Measurements from ENCODE around the gene ZACN.
A peak's percentile ranks its signal among the peaks of the same experiment; 100 is the strongest.
"Not testable (repeated sequence)": the region's sequence is repeated elsewhere in the genome, so short reads cannot be mapped to it uniquely, and the experiment has no call there.

Gene ZACN

DNA sequence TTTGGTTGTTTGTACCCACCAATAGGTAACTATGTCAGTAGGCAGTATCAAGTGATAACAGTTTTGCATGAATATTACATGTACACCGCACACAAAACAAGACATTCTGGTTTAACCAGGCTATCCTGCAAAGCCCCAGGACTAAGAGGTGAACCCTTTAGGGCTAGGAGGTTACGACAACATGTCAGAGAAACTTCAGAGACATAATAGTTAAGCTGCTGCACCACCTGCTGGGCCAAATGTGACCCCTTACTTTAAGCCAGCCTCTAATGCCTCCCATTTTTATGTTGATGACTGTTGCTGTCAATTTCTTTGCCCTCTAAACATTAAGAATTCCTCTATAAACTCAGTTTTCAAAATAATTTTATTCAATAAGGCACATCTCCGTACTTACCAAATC, 22.1 kb upstream of the ZACN start:
- Histone ChIP-seq H4K20me1 (ENCODE audit: low read depth, low read length) (no peaks in the 10 kb centered on the region), H3K27me3 (ENCODE audit: low read length) (no peaks in the 10 kb centered on the region), H3K4me3 (ENCODE audit: insufficient read depth, low read length, poor library complexity, severe bottlenecking) (no peak overlapping the region), H3K9me2 (replicated peaks; ENCODE audit: insufficient read depth, low read length) (no peaks in the 10 kb centered on the region), H3K9ac (ENCODE audit: low read length) (no peak overlapping the region), H3K9me3 (ENCODE audit: insufficient read depth, low read length) (no peaks in the 10 kb centered on the region), H3K36me3 (ENCODE audit: low read length) (peaks cover 14% of the 10 kb centered on the region), H3K4me2 (ENCODE audit: low read depth, low read length, poor library complexity, severe bottlenecking) (no peak overlapping the region), H3K79me2 (ENCODE audit: insufficient read depth, low read length) (no peaks in the 10 kb centered on the region), H3K27ac (ENCODE audit: low read depth, low read length) (no peak overlapping the region), H3F3A (ENCODE audit: insufficient read depth) (no peaks in the 10 kb centered on the region; the same call in 1 of the 2 replicates), H2AFZ (ENCODE audit: low read depth, low read length, severe bottlenecking) (no peak overlapping the region)
- TF ChIP-seq EZH2phosphoT487 (conservative IDR thresholded peaks at IDR 0.05; ENCODE audit: low read length): no peak
- TF ChIP-seq, protein P1, sequence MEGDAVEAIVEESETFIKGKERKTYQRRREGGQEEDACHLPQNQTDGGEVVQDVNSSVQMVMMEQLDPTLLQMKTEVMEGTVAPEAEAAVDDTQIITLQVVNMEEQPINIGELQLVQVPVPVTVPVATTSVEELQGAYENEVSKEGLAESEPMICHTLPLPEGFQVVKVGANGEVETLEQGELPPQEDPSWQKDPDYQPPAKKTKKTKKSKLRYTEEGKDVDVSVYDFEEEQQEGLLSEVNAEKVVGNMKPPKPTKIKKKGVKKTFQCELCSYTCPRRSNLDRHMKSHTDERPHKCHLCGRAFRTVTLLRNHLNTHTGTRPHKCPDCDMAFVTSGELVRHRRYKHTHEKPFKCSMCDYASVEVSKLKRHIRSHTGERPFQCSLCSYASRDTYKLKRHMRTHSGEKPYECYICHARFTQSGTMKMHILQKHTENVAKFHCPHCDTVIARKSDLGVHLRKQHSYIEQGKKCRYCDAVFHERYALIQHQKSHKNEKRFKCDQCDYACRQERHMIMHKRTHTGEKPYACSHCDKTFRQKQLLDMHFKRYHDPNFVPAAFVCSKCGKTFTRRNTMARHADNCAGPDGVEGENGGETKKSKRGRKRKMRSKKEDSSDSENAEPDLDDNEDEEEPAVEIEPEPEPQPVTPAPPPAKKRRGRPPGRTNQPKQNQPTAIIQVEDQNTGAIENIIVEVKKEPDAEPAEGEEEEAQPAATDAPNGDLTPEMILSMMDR (IDR thresholded peaks at IDR 0.05; ENCODE audit: insufficient read depth, low read length, poor library complexity, severe bottlenecking): no peak

DNA sequence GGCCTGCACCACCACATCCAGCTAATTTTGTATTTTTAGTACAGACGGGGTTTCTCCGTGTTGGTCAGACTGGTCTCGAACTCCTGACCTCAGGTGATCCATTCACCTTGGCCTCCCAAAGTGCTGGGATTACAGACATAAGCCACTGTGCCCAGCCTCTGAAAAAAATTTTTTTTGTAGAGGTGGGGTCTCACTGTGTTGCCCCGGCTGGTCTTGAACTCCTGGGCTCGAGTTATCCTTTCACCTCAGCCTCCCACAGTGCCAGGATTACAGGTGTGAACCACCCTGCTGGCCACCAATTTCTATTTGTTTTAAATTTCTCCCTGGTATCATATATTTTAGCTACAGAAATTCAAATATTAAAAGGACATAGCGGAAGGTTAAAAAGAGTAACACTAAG, 20.7 kb upstream of the ZACN start:
- H3F3A ChIP-seq (ENCODE audit: insufficient read depth); H3K27me3 ChIP-seq (ENCODE audit: low read length); H3K4me3 ChIP-seq (ENCODE audit: insufficient read depth, low read length, poor library complexity, severe bottlenecking); H4K20me1 ChIP-seq (ENCODE audit: low read depth, low read length); H3K9me2 ChIP-seq (replicated peaks; ENCODE audit: insufficient read depth, low read length); H3K79me2 ChIP-seq (ENCODE audit: insufficient read depth, low read length); H3K27ac ChIP-seq (ENCODE audit: low read depth, low read length); H3K9me3 ChIP-seq (ENCODE audit: insufficient read depth, low read length); H3K4me2 ChIP-seq (ENCODE audit: low read depth, low read length, poor library complexity, severe bottlenecking); H2AFZ ChIP-seq (ENCODE audit: low read depth, low read length, severe bottlenecking); H3K9ac ChIP-seq (ENCODE audit: low read length): not testable (repeated sequence)
- H3K36me3 ChIP-seq (ENCODE audit: low read length): peaks cover 14% of the 10 kb centered on the region

DNA sequence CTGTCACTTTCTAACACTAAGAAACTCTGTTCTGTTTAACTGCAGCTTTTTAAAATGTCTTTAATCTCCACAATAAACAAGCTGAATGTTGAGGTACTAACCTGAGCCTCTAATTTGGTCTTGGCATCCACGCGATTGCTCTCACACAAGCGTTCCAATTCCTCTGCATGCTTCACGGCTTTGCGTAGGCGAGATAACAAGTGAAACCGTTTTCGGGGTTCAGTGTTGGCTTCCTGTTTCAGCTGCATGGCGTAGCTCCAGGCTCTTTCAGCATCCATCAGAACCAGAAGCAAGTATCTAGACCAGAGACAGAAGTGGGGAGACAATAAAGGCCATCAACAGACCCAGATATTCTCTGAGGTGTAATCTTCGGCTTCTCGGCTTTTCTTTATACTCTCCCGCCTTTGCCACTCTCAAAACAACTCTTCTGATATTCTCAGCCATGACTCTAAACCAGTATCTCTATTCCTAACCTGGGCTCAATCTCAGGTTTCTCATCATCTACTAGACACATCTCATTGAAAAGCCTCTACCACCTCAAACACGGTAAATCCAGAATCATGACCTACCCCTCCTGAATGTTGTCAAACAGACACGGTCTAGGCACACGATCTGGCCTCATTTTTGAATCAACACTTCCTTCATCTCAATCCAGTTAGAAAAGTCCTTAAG, 15.0 kb upstream of the ZACN start:
- Histone ChIP-seq H2AFZ (ENCODE audit: low read depth, low read length, severe bottlenecking) (no peak overlapping the region), H3K27me3 (ENCODE audit: low read length) (no peaks in the 10 kb centered on the region), H3K9me2 (replicated peaks; ENCODE audit: insufficient read depth, low read length) (no peaks in the 10 kb centered on the region), H3K4me3 (ENCODE audit: insufficient read depth, low read length, poor library complexity, severe bottlenecking) (no peak overlapping the region), H3K27ac (ENCODE audit: low read depth, low read length) (peak overlapping the region; percentile 35; the same call in 1 of the 2 replicates), H3K79me2 (ENCODE audit: insufficient read depth, low read length) (no peaks in the 10 kb centered on the region), H3K36me3 (ENCODE audit: low read length) (peaks cover 6% of the 10 kb centered on the region), H3K9me3 (ENCODE audit: insufficient read depth, low read length) (no peaks in the 10 kb centered on the region), H3F3A (ENCODE audit: insufficient read depth) (no peaks in the 10 kb centered on the region), H4K20me1 (ENCODE audit: low read depth, low read length) (no peaks in the 10 kb centered on the region), H3K9ac (ENCODE audit: low read length) (no peak overlapping the region), H3K4me2 (ENCODE audit: low read depth, low read length, poor library complexity, severe bottlenecking) (peak overlapping the region; percentile 20)
- TF ChIP-seq, protein P1 (IDR thresholded peaks at IDR 0.05; ENCODE audit: insufficient read depth, low read length, poor library complexity, severe bottlenecking): no peak
- no peak for TF ChIP-seq EZH2phosphoT487 (conservative IDR thresholded peaks at IDR 0.05; ENCODE audit: low read length)

DNA sequence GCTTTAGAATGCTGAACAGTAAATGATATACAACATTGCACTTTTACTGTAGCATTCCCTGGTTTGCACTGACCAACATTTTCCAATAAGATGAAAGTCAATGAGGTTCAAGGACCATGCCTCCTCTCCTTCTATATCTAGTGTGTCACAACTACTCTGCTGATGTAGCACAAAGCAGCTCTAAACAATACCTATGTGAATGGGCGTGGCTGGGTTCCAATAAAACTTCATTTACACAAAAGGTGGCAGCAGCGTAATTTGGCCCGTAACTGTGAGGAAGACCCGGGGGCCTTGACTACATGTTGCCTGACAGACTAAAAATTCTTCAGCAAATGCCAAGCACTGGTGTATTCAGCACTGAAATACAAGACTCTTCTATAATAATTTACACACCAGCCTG, 13.2 kb upstream of the ZACN start:
- no peak overlapping the region for H3K27ac ChIP-seq (ENCODE audit: low read depth, low read length)
- H3K36me3 ChIP-seq (ENCODE audit: low read length): peaks cover 6% of the 10 kb centered on the region
- H3K4me3 ChIP-seq (ENCODE audit: insufficient read depth, low read length, poor library complexity, severe bottlenecking): no peak overlapping the region
- H3K9ac ChIP-seq (ENCODE audit: low read length): no peak overlapping the region
- H3K9me3 ChIP-seq (ENCODE audit: insufficient read depth, low read length): no peaks in the 10 kb centered on the region
- no peak overlapping the region for H3K4me2 ChIP-seq (ENCODE audit: low read depth, low read length, poor library complexity, severe bottlenecking)
- TF ChIP-seq, protein P1 (IDR thresholded peaks at IDR 0.05; ENCODE audit: insufficient read depth, low read length, poor library complexity, severe bottlenecking): no peak
- TF ChIP-seq EZH2phosphoT487 (conservative IDR thresholded peaks at IDR 0.05; ENCODE audit: low read length): no peak
- no peaks in the 10 kb centered on the region for H3K27me3 ChIP-seq (ENCODE audit: low read length)
- H4K20me1 ChIP-seq (ENCODE audit: low read depth, low read length): no peaks in the 10 kb centered on the region
- H3K79me2 ChIP-seq (ENCODE audit: insufficient read depth, low read length): peaks cover 9% of the 10 kb centered on the region
- no peak overlapping the region for H2AFZ ChIP-seq (ENCODE audit: low read depth, low read length, severe bottlenecking)
- H3K9me2 ChIP-seq (replicated peaks; ENCODE audit: insufficient read depth, low read length): no peaks in the 10 kb centered on the region
- no peaks in the 10 kb centered on the region for H3F3A ChIP-seq (ENCODE audit: insufficient read depth)
